ENCODE results near the gene AVPR1B.

AVPR1B gene, protein sequence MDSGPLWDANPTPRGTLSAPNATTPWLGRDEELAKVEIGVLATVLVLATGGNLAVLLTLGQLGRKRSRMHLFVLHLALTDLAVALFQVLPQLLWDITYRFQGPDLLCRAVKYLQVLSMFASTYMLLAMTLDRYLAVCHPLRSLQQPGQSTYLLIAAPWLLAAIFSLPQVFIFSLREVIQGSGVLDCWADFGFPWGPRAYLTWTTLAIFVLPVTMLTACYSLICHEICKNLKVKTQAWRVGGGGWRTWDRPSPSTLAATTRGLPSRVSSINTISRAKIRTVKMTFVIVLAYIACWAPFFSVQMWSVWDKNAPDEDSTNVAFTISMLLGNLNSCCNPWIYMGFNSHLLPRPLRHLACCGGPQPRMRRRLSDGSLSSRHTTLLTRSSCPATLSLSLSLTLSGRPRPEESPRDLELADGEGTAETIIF

DNA sequence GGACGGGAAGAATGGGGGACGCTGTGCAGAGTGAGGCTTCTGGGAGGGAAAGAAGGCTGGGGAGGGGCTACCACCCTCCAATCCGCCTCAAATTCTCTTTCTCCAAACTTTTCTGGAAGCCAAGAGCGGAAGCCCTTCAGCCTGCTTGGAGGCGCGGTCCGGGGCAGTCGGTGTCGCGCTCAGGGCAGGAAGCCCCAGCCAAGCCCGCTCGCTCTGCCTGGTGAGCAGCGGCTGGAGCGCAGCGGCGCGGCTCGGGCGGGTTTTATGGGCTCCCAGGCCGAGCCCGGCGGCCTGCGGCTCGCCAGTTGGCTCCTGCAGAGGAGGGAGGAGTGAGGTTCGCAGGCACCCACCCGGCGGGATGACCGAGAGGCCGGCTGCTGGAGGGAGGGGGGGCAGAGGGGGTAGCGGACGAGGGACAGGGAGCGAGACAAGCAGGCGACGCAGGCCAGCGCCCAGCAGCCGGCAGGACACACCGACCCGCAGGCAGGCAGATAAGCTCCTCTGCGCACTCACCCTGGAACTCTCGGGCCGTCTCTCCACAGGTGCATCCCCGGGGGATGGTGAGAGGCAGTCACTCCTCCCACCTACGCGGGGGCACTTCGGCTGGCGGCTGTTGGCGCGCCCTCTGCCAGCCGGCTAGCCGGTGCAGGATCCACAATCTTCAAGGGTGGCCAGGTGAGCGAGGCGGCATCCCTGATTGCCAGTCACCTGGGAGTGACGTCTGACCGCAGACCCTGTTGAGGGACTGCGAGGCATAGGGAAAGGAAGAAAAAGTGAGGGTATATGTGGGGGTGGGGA is at the start of gene AVPR1B:
TSS of gene AVPR1B (minus strand) at position 238 of the 798 bp plus-strand sequence. CDS start 498 bp downstream, outside the sequence.
- DNase-seq = no peak

DNA sequence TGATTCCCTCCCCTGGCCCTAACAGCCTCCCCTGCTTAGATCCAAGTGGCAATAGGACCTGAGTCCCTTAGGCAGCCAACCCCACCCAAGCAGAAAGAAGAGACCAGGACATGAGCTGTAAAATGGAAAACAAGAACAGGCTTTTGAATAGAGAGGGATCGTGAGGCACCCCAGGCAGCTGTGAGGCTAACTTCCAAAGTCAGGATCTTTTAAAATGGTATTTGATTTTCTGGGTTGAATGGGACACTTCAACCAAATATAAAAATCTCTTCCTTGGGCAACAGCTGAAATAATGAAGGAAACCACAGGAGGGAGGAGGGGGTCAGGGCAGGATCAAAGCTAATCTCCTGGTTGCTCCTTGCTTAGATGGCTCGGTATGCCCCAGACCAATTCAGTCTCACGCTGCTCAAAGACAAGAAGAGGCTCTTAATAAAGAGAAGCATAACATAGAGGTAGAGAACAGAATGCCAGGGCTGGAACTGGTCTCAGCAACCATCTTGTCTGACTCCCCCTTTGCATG is 28.6 kb upstream of the AVPR1B start:
- no peak for DNase-seq

DNA sequence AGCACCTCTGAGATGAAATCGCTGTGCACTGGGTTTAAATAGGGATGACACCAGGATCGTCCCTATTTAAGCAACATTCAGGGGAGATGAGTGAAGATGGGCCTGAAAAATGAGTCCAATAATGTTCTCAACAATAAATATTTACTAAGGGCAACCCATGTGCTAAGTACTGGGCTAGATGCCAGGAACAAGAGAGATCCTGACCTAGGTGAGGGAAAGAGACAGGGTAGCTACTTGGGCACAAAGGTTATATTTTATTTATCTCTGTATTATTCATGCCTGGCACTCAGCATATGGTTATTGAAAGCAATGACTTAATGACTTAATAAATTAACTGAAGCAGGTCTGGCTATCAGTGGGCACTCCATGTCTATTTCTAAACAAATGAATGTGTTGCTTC is 27.4 kb upstream of the AVPR1B start:
- DNase-seq = no peak

DNA sequence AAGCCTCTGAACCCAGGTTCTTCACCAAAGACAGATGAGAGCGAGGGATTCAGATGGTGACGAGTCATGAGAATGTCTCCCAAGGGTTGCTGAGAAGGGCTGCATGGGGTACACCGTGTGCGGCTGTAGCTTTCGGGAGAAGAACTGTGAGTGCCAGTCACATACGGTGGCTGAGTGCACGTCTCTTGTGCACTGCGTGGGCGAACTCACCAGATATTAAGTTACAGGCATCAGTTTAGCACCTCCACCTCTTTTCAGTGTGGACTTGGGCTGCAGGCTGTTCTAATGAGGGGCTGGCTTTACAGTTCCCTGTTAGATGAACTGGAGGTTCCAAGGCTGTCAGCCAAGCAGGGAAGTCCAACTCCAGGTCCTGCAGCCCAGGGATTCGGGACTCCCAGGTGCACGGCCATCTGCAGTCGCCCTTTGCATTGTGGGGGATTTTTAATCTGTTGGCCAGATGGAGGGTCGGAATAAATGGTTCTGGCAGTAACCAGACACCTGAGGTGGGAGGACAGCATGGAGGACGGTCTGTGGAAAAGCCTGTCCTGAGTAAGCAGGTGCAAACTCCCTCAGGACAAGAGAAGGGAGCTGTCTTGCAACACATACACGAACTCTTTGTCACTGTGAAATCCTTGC is 26.5 kb upstream of the AVPR1B start:
- DNase-seq = no peak

DNA sequence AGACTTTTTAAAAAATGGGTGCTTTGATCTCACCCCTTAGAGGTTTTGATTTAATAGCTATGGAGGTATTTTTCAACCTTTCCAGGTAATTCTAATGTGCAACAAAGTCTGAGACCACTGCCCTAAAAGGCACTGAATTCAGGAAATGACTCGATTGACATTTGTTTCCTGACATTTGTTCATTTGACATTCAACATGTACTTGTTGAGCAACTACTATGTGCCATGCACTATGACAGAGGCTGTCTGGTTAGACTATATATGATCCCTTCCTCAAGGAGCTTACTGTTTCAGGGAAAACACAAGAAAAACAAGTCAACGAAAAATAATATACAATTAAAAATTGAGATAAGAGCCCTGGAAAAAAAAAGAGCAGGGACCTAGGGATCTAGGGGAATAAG is 25.6 kb upstream of the AVPR1B start:
- DNase-seq = no peak

DNA sequence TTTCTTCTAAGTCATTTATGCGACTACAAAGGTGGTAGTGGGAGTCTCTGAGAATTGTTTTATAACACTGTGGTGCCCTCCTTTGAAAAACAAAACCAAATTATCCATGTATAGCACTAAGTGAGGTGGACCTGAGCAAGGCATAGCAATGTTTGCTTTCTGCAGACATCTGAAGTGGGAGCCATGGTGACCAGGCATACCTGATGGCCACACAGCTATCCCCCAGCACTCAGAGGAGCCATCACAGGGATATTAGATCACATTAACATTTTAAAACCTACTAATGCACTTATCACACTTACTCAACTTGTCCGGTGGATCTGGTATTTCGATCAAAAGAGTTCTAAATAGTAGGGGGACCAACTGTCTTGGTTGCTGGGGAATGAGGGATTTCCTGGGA is 24.8 kb upstream of the AVPR1B start:
- DNase-seq = no peak

DNA sequence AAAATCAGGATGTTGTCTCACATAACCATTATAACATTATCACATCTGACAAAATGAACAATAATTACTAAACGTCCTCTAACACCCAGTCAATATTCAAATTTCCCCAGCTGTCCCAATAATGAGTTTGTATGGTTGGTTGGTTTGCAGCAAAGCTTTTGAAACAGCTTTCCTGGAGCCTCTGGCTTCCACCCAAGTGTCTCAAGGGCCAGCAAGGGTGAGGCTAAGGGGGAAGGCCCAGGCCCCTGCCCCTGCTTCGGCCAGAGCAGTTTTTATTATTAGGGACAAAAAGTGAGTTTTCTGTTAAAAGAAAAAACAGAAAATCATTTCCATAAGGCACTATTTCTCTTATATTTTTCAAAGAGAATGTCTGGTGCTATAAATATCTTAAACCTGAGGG is 19.1 kb upstream of the AVPR1B start:
- DNase-seq = no peak

DNA sequence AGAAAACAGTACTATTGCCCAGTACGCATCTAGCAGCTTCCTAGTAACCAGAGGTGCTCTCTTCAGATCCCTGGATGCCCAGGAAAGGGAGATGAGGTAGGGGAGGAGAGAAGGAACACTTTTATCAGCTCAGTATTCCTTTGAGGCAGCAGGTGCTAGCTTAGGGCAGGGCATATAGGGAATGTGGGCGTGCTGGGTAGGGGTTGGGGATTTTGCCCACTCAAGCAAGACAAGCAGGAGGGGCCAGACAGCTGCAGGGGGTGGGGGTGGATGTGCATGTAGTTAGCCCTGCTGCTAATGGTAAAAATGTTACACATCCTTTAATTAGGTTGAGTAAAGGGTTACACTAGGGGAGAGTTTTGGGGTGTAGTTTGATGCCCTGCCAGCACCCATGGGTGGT is 18.1 kb upstream of the AVPR1B start:
- no peak for DNase-seq

DNA sequence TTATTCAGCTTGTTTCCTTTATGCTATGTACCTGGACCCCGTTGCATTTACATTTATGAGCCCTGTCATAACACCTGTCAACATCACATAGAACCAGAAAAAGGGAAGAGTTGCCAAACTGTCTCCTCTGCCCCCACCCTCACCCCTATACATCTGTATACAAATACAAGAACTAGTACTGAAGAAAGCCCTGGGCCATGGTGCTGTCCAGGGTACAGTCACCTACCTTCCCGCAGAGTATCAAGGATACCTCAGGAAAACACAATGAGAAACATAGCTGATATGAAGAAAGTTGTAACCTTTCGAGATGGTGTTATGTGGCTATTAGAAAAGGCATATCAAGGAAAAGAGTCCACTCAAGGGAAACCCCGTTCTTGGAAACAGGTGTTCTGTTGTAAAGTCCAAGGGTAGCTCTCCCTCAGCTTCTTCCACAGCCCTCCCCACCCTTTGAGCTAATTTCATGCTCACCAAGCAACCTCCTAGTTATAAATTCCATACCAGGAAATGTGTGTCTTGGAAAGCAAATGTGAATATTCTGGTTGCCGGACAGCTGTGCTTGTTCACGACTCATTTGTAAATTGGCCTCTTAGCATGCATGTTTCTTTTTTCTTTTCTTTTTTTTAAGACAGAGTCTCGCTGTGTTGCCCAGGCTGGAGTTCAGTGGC is 16.7 kb upstream of the AVPR1B start:
- no peak for DNase-seq

DNA sequence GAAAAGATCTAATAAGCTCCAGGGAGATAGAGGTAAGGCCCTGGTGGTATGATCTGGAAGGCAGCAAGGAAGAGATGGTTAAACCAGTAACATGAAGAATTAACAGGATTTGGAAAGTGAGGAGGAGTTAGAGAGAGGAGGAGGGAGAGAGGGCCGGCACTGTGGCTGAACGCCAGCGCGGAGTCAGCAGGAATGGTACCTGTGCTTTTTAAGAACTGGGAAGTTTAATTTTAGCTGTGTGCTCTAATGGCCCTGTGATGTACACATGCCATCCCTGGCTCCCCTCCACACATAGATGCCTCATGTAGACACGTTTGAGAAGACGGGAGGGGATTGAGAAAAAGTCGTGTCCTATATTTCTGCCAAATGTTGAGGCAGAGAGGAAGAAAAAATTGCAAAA is 13.8 kb upstream of the AVPR1B start:
- no peak for DNase-seq

DNA sequence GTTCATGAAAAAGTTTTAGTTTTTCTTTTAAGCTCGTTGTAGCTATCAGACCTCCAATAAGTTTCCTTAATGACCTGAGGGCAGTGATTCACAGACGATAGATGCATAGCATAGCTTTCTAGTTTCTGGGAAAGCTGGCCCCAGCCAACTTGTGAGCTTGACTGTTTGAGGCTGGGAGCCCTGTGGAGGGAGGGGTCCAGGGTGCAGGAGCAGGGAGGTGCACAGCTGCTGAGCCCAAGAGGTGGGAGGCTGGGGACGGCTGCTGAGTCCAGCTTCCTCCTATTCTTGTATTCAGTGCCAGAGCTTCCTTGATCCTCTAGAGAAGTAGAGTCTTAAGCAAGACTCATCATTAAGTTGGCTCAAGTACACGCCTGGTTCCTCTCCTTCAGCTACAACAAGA is 11.0 kb upstream of the AVPR1B start:
- no peak for DNase-seq

DNA sequence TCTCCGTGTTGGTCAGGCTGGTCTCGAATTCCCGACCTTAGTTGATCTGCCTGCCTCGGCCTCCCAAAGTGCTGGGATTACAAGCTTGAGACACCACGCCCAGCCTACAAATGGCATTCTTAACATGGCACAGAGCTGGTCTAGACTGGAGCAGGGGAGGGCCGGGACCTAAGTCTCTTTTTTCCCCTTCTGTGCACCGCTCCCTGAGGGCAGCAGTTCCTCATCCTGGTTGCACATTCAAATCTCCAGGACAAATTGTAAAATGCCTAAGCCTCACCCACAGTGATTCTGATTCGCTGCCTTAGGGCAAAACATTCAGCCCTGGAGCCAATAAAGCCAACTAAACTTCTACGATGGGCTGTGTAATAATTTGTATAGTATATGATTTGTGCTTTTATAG is 10.1 kb upstream of the AVPR1B start:
- DNase-seq = no peak

DNA sequence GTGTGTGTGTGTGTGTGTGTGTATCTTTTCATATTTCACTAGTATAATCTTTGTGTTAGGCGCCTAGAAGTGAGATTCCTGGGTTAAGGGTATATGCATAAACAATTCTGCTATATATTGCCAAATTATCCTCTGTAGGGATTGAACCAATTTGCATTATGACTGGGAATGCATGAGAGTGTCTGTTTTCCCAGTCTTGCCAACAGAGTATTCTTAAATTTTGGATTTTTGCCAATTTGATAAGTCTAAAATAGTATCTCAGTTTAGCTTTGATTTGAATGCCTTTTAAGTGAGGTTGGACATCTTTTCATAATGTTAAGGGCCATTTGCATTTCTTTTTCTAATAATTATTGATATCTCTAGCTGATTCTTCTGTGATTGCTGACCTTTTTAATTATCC is 8.2 kb upstream of the AVPR1B start:
- DNase-seq = no peak

DNA sequence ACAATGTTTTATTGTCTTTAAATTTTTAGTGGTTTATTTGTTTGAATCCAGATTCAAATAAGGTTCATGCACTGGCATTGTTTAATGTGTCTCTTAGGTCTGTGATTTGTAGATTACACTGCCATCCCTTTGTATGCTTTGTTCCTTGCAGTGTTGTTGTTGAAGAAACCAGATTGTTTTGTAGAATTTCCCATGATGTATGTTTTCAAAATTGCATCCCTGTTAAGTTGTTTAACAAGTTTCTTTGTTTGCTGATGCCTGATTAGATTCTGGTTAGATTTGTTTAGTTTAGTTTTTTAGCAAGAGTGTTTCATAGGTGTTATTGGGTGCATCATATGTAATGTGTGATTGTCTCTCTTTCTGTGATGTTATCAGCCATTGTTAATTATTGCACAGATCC is 5.5 kb upstream of the AVPR1B start:
- DNase-seq = no peak

DNA sequence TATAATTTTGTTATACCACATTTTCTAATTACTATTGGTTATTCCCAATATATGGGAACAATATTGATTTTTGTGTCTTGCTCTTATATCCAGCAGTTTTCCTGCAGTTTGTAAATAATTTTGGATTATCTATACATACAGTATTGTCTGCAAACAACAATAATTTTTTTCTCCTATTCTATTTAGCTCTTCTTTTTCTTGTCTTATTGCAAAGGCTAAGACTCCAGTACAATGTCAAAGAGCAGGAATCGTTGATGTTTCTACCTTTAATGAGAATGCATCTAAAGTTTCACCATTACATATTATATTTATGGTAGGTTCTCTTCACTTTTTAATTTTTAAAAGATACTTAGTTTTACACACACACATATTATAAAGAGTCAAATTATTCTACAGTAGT is 4.1 kb upstream of the AVPR1B start:
- no peak for DNase-seq

DNA sequence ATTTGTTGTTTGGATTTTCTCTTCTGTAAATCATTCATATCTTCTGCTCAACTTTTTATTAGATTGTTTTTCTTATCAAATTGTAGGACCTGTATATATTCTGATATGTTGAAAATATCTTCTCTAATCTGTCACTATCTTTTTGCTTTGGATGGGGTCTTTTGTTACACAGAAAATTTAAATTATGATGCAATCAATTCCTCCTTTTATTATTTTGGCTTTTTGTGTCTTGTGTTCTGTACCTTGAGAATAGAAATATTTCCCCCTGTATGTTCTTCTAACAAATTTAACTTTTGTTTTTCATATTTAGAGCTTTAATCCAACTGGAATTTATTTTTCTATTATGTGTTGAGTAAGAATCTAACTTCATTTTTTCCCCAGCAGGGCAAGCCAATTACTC is 3.2 kb upstream of the AVPR1B start:
- no peak for DNase-seq

DNA sequence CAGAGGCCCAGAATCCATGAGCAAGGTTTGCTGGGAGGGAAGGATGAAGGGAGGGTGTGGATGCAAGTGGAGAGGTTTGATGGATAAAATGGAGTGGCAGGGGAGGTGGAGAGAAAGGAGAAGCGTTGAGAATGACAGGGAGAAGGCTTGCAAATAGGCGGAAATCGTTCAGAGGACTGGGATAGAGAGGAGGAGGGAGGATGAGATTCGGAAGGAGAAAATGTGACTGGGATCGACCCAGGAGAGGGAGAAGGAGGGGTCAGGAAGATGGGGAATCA is 376 bp downstream of the AVPR1B start:
- DNase-seq = no peak

DNA sequence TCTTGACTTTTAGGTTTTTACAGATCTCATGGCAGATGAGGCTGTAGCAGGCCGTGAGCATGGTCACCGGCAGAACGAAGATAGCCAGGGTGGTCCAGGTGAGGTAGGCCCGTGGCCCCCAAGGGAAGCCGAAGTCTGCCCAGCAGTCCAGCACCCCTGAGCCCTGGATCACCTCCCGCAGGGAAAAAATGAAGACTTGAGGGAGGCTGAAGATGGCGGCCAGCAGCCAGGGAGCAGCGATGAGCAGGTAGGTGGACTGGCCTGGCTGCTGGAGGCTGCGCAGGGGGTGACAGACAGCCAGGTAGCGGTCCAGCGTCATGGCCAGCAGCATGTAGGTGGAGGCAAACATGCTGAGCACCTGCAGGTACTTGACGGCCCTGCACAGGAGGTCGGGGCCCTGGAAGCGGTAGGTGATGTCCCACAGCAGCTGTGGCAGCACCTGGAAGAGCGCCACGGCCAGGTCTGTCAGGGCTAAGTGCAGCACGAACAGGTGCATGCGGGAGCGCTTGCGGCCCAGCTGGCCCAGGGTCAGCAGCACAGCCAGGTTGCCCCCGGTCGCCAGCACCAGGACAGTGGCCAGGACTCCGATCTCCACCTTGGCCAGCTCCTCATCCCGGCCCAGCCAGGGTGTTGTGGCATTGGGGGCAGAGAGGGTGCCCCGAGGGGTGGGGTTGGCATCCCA is 856 bp downstream of the AVPR1B start:
- DNase-seq = no peak

DNA sequence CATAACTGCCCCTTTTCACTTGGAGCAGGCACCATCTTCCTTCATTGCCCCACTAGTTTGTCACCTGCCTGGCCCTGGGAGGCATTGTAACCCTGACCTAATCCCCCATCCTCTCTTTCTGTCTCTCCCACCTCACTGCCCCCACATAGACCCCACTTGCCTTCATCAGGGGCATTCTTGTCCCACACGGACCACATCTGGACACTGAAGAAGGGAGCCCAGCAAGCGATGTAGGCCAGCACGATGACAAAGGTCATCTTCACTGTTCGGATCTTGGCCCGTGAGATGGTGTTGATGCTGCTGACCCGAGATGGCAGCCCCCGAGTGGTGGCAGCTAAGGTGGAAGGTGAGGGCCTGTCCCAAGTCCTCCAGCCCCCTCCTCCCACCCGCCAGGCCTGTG is 1.4 kb downstream of the AVPR1B start:
- no peak for DNase-seq

DNA sequence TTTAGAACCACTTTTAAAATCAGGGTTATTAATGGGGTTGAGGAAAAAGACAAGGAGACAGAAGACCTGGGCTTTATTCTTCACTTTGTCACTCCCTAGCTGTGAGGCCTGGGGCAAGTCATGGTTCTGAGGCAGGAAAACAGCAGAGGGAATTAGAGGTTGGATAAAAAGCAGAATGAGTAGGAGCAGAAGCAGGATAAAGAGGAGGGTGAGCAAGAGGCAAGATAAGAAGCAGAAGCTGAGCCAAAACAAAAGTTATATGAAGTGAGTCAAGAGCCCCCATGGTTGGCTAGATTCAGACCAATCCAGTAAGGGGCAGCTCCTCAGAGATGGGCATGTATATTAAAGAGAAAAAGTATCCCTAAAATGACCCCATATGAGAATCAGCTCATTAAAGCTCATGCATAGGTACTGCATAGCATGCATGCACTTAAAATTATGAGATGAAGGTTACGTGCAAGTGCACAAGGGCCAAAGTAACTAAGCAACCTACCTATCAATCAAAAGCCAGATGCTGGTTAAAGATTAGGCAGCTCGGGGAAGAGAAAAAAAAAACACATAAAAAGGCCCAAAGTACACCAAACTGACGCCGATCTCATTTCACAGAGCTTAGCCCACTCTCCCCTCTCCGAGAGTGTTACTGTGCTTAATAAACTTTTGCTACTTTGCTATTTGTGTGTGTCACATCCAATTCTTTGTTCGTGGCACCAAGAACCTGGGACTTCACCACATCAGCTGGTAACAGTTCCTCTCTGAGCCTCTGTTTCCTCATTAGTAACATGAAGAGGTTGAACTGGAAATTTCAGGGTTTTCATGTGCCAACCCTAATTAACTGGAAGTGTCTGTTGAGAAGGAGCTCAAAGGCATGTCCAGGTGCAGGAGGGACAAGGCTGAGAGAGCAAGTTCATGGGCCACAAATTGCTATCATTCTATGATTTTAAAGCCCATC is 2.2 kb downstream of the AVPR1B start:
- no peak for DNase-seq

DNA sequence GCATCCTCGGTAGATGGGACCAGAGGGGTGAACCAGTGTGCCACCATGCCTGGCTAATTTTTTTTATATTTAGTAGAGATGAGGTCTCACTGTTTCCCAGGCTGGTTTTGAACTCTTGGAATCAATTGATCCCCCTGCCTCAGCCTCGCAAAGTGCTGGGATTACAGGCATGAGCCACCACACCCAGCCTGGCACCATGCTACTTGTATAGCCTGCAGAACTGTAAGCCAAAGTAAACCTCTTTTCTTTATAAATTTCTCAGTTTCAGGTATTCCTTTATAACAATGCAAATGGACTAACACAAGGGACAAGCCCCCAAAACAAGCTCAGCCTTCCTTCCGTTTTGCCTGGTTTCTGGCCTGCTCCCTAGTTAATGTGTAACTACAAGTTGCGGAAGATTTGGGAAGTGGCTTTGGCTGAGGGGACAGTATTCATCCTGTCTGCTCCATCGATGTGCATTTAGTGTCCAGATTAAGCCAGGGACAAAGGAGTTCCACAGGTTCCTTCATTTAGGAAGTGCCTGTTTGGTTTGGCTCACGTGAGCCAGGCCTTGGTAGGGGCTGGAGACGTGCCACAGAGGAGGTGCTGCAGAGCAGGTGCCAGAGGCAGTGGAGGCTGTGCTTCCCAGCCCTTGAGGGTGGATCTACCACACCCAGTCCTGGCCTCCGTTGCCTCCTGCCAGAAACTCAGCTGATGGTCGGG is 4.4 kb downstream of the AVPR1B start:
- no peak for DNase-seq

All from activated gamma-delta T cell treated with Interleukin-2 at 50 U/mL for 16 hours (primary cell).